ENCODE measurements around the gene COL17A1.

COL17A1 gene

GRCh38 chr10:104026762-104027161, 58.9 kb downstream of the COL17A1 start:
- no peak overlapping the region for H3K27ac Mint-ChIP-seq
- no peaks in the 10 kb centered on the region for H3K9me3 Mint-ChIP-seq
- H3K36me3 Mint-ChIP-seq = peaks cover 41% of the 10 kb centered on the region
- H3K27me3 Mint-ChIP-seq = no peaks in the 10 kb centered on the region
- H3K4me1 Mint-ChIP-seq = no peaks in the 10 kb centered on the region
- no peak for DNase-seq
- no peak overlapping the region for H3K4me3 Mint-ChIP-seq
- CTCF ChIA-PET = no interaction called here

- no peak for DNase-seq
- Mint-ChIP-seq H3K9me3 (no peaks in the 10 kb centered on the region), H3K27ac (no peak overlapping the region), H3K36me3 (peaks cover 45% of the 10 kb centered on the region), H3K27me3 (no peaks in the 10 kb centered on the region), H3K4me3 (no peak overlapping the region), H3K4me1 (no peaks in the 10 kb centered on the region)
- CTCF ChIA-PET = interaction anchor here (1.0 kb wide), 1 partner anchor 11 kb away, joined by 3 read pairs; no protein-coding TSS in a partner anchor
These were observed 60.2 kb downstream of the COL17A1 start for GRCh38 chr10:104025524-104025923.

GRCh38 chr10:104022026-104022425, 63.7 kb downstream of the COL17A1 start:
- CTCF ChIA-PET = no interaction called here
- H3K36me3 Mint-ChIP-seq = peaks cover 58% of the 10 kb centered on the region
- DNase-seq = no peak
- no peak overlapping the region for H3K4me3 Mint-ChIP-seq
- no peaks in the 10 kb centered on the region for H3K27me3 Mint-ChIP-seq
- no peaks in the 10 kb centered on the region for H3K4me1 Mint-ChIP-seq
- H3K9me3 Mint-ChIP-seq = no peaks in the 10 kb centered on the region
- no peak overlapping the region for H3K27ac Mint-ChIP-seq

DNA sequence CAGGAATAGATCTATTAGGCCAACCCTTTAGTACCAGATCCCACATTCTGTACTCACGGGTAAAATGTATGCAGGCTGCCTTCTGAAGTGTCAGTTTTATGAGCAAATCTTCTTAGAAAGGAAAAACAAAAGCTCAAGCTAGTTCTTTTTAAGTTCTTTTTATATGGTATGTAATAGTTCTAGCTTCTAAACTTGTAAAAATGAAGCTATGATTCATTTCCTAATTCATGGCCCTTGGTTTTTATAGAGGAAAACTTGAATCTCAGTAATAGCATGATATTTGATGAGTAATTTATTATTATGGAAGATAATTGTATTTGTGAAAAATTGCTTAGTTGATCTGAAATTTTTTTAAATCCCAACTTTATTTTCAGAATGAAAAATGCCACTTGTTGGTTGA, 64.4 kb downstream of the COL17A1 start:
- Mint-ChIP-seq H3K9me3 (no peaks in the 10 kb centered on the region), H3K4me1 (no peaks in the 10 kb centered on the region), H3K36me3 (peaks cover 58% of the 10 kb centered on the region), H3K4me3 (no peak overlapping the region), H3K27me3 (no peaks in the 10 kb centered on the region), H3K27ac (no peak overlapping the region)
- no peak for DNase-seq
- CTCF ChIA-PET = interaction anchor here (1.0 kb wide), 1 partner anchor 133 kb away, joined by 3 read pairs; no protein-coding TSS in a partner anchor

- no peak overlapping the region for H3K4me3 Mint-ChIP-seq
- H3K27ac Mint-ChIP-seq = no peak overlapping the region
- H3K27me3 Mint-ChIP-seq = no peaks in the 10 kb centered on the region
- H3K9me3 Mint-ChIP-seq = no peaks in the 10 kb centered on the region
- CTCF ChIA-PET = interaction anchor here (0.6 kb wide), 1 partner anchor 310 kb away, joined by 3 read pairs; no protein-coding TSS in a partner anchor
- H3K4me1 Mint-ChIP-seq = no peaks in the 10 kb centered on the region
- DNase-seq = no peak
- peaks cover 49% of the 10 kb centered on the region for H3K36me3 Mint-ChIP-seq
These were observed 65.7 kb downstream of the COL17A1 start for GRCh38 chr10:104020020-104020419.

- Mint-ChIP-seq H3K4me1 (no peaks in the 10 kb centered on the region), H3K9me3 (no peaks in the 10 kb centered on the region), H3K27ac (no peak overlapping the region), H3K36me3 (peaks cover 41% of the 10 kb centered on the region), H3K4me3 (no peak overlapping the region), H3K27me3 (no peaks in the 10 kb centered on the region)
- no peak for DNase-seq
- CTCF ChIA-PET = interaction anchor here (0.6 to 1.3 kb wide), 4 partner anchors 20 to 196 kb away, joined by 3 to 4 read pairs (median 3); no protein-coding TSS in a partner anchor
These were observed 67.2 kb downstream of the COL17A1 start for GRCh38 chr10:104018471-104018870.

DNA sequence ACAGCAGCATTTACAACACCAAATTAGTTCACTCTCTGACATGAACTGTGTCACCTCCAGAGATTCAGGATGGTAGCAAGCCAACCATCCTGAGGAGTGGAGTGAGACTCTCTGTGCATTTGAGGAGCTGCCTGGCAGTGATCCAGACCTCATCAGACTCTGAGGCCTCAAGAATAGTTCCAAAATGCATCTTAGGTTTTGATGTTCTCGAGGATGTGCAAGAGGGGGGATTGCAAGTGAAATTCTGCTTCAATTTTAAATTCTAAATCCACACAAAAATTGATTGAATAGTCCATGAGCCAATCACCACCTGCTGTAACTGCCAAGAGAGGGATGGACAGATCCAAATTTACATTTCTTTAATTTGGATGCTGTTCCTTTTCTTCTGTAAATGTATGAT, 69.0 kb downstream of the COL17A1 start:
- Mint-ChIP-seq H3K27me3 (no peaks in the 10 kb centered on the region), H3K36me3 (peaks cover 28% of the 10 kb centered on the region), H3K27ac (no peak overlapping the region), H3K4me3 (no peak overlapping the region), H3K4me1 (no peaks in the 10 kb centered on the region), H3K9me3 (no peaks in the 10 kb centered on the region)
- DNase-seq = no peak
- CTCF ChIA-PET = no interaction called here

DNA sequence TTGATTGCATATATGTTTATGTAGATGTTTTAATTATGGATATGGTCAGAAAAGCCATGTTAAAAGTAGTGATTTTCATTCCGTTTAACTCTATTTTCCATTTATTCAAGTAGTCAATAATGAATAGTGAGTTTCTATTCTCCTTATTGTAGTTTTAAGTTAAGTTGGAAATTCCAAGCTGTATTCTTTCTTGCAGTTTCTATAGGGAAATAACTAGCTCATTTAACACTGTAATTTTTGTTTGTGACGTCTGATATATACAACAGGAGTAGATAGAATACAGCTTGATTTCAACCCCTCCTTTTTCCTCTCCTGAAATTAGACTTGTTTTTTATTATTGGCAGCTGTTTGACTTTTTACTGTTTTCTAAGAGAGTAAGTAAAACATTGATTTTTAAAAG, 71.5 kb downstream of the COL17A1 start:
- Mint-ChIP-seq H3K27me3 (no peaks in the 10 kb centered on the region), H3K9me3 (no peaks in the 10 kb centered on the region), H3K27ac (no peak overlapping the region), H3K4me3 (no peak overlapping the region), H3K4me1 (no peaks in the 10 kb centered on the region), H3K36me3 (peaks cover 16% of the 10 kb centered on the region)
- DNase-seq = no peak
- CTCF ChIA-PET = interaction anchor here (1.2 kb wide), 1 partner anchor 129 kb away, joined by 3 read pairs; no protein-coding TSS in a partner anchor

DNA sequence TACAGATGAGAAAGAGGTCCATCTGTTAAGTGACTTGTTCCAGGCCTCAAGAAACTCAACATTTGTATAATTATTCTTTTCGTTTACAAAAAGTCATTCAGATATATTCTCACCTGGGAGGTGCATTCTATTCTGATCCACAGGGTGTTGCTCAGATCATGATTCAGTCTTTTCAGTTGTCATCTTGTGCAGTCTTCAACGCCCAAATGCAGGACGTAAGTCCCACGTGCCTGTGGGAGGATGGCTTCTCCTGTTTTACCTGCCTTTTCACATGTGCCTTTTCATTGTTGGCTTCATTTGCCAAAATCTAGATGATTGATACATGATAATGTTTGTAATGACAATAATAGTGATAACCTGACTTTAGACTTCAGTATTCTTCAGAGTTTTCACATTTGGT, 72.2 kb downstream of the COL17A1 start:
- Mint-ChIP-seq H3K4me1 (no peaks in the 10 kb centered on the region), H3K4me3 (no peak overlapping the region), H3K27ac (no peak overlapping the region), H3K36me3 (peaks cover 16% of the 10 kb centered on the region), H3K27me3 (no peaks in the 10 kb centered on the region), H3K9me3 (no peaks in the 10 kb centered on the region)
- DNase-seq = no peak
- CTCF ChIA-PET = no interaction called here

DNA sequence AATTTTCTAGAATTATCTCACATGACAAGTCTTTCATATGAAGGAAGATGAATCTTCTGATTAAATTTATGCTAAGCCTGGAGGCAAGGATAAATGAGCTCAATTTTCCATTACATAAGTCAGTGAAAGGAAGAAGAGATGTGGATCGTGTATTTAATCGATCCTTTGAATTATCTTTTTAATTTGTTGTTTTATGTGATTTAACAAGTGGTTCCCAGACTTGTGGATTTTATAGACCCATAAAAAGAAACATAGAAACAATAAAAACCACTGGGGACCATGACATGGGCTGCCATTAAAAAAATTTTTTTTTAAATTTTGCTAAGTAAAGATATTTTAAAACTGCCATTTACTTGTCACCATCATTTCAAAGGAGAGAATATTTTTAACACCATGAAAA, 73.8 kb downstream of the COL17A1 start:
- Mint-ChIP-seq H3K4me3 (no peak overlapping the region), H3K9me3 (no peaks in the 10 kb centered on the region), H3K4me1 (no peaks in the 10 kb centered on the region), H3K36me3 (peaks cover 15% of the 10 kb centered on the region), H3K27ac (no peak overlapping the region), H3K27me3 (no peaks in the 10 kb centered on the region)
- CTCF ChIA-PET = no interaction called here
- DNase-seq = no peak

DNA sequence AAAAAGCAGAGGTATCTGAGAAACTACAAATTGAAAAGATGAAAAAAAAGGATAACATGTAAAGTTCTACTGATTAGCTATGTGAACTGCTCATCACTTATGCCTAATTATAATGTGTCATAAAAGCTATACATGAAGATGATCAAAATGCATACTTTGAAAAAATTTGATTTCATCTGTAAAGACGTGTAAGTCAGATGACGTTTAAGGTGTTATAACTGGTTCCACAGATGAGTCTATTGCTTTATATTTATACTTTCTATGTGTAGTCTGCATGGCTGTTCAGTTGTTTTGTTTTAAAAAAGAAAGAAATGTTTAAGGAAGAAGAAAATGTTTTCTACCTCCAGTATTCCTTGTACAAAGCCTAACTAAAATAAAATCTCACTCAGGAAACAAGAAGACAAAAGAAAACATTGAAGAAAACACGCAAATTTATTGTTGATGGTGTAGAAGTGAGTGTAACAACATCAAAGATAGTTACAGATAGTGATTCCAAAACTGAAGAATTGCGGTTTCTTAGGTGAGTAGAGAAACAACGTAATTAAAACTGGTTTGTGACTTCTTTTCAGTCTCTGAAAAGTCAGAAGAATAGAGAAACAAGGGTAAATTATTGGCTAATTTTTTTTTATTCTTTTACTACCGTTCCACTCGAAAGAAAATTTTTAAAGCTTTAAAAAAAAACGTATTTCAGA, 80.4 kb downstream of the COL17A1 start:
- no peak for DNase-seq
- H3K4me3 Mint-ChIP-seq = no peak overlapping the region
- no peak overlapping the region for H3K27ac Mint-ChIP-seq
- CTCF ChIA-PET = interaction anchor here (1.3 to 1.4 kb wide), 2 partner anchors 10 to 117 kb away, joined by 4 read pairs; no protein-coding TSS in a partner anchor
- H3K4me1 Mint-ChIP-seq = no peaks in the 10 kb centered on the region
- no peaks in the 10 kb centered on the region for H3K9me3 Mint-ChIP-seq
- H3K36me3 Mint-ChIP-seq = peaks cover 46% of the 10 kb centered on the region
- H3K27me3 Mint-ChIP-seq = no peaks in the 10 kb centered on the region

DNA sequence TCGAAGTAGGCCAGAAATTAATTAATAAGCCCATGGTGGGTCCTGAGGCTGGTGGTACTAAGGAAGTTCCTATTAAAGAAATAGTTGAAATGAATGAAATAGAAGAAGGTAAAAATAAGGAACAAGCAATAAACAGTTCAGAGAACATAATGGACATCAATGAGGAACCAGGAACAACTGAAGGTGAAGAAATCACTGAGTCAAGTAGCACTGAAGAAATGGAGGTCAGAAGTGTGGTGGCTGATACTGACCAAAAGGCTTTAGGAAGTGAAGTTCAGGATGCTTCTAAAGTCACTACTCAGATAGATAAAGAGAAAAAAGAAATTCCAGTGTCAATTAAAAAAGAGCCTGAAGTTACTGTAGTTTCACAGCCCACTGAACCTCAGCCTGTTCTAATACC, 82.8 kb downstream of the COL17A1 start:
- CTCF ChIA-PET = no interaction called here
- Mint-ChIP-seq H3K36me3 (peaks cover 48% of the 10 kb centered on the region), H3K4me3 (no peak overlapping the region), H3K27me3 (no peaks in the 10 kb centered on the region), H3K27ac (no peak overlapping the region), H3K4me1 (no peaks in the 10 kb centered on the region), H3K9me3 (no peaks in the 10 kb centered on the region)
- DNase-seq = no peak

- DNase-seq = no peak
- H3K4me1 Mint-ChIP-seq = peaks cover 14% of the 10 kb centered on the region
- H3K36me3 Mint-ChIP-seq = peaks cover 50% of the 10 kb centered on the region
- H3K4me3 Mint-ChIP-seq = no peak overlapping the region
- no peak overlapping the region for H3K27ac Mint-ChIP-seq
- no peaks in the 10 kb centered on the region for H3K27me3 Mint-ChIP-seq
- CTCF ChIA-PET = interaction anchor here (0.7 kb wide), 1 partner anchor 19 kb away, joined by 4 read pairs; no protein-coding TSS in a partner anchor
- H3K9me3 Mint-ChIP-seq = no peaks in the 10 kb centered on the region
These were observed 86.9 kb downstream of the COL17A1 start for GRCh38 chr10:103998805-103999204.

DNA sequence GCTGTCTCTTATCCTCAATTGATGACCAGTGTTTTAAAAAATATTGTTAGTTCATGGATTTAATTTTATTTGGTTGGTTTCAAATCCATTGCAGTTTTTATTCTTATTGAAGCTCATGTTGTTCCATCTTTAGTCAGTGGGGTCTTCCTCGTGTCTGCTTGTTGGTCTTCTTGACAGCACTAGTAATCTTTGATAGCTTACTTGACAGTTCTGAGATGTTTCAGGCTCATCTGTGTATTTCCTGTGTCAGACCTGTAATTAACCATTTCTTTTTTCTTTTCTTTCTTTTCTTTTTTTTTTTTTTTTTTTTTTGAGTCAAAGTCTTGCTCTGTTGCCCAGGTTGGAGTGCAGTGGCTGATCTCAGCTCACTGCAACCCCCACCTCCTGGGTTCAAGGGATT, 90.5 kb downstream of the COL17A1 start:
- Mint-ChIP-seq H3K27me3 (no peaks in the 10 kb centered on the region), H3K9me3 (no peaks in the 10 kb centered on the region), H3K4me3 (no peak overlapping the region), H3K36me3 (peaks cover 36% of the 10 kb centered on the region), H3K27ac (no peak overlapping the region), H3K4me1 (peaks cover 15% of the 10 kb centered on the region)
- DNase-seq = no peak
- CTCF ChIA-PET = interaction anchor here (1.3 to 1.8 kb wide), 2 partner anchors 10 to 12 kb away, joined by 4 read pairs; no protein-coding TSS in a partner anchor

DNA sequence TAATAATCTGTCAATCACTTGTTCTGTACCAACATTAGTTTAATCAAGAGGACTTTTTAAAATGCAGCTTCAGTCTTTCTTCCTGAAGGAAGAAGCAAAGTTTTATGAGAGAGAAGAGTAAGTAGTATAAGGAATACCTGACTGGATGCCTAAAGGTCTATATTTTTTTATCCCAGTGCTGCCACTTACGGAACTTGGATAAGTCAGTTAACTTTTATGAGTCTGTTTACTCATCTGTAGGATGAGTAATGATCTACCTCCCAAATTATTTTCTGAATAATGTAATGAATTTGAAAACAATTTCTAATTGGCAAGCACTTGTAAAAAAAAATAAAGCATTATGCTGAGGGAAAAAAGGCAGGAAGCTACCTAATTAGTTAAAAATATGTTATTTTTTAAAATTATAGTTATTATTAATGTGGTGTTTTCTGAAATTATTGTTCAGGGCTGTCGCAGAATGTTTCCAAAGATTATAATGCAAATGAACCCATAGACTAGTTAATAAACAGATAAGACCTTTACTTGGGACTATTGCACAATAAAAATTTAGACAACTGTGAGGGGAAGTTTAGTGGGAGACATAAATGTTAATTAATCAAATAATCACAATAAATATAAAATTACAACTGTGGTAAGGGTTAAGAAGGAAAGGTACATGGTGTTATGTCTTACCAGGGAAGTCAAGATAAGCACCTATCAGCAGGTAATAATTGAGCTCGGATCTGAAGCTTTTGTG, 94.1 kb downstream of the COL17A1 start:
- peaks cover 18% of the 10 kb centered on the region for H3K36me3 Mint-ChIP-seq
- H3K27ac Mint-ChIP-seq = no peak overlapping the region
- H3K27me3 Mint-ChIP-seq = no peaks in the 10 kb centered on the region
- no peaks in the 10 kb centered on the region for H3K9me3 Mint-ChIP-seq
- no peak for DNase-seq
- peaks cover 11% of the 10 kb centered on the region for H3K4me1 Mint-ChIP-seq
- CTCF ChIA-PET = no interaction called here
- H3K4me3 Mint-ChIP-seq = no peak overlapping the region

Data from activated naive CD4-positive, alpha-beta T cell treated with anti-CD3 and anti-CD28 coated beads, Interleukin-2, amount 10 ng/mL, durations not matched to agents 7 days and 5 days (primary cell).